ENCODE data around the gene ZNF35. TPM values are rescaled to one million over a fixed set of nuclear protein-coding genes. Genes with fewer than 3 reads are reported as not detected.

Gene ZNF35
- total RNA-seq, 1 donor from 2014 or later, result 14.5 TPM

- Mint-ChIP-seq H3K27me3 (ENCODE audit: low read depth, unreplicated experiment) (peaks cover 28% of the 10 kb centered on the region), H3K4me1 (ENCODE audit: low read depth, unreplicated experiment) (peaks cover 5% of the 10 kb centered on the region), H3K27ac (ENCODE audit: unreplicated experiment) (no peak overlapping the region), H3K36me3 (ENCODE audit: low read depth, unreplicated experiment) (peaks cover 25% of the 10 kb centered on the region), H3K9me3 (ENCODE audit: unreplicated experiment) (peaks cover 37% of the 10 kb centered on the region), H3K4me3 (ENCODE audit: unreplicated experiment) (no peak overlapping the region)
- FAIRE-seq, result no peak
- H3K27me3 ChIP-seq (ENCODE audit: insufficient read depth, low read length), result no peaks in the 10 kb centered on the region
- TF ChIP-seq EZH2 (IDR thresholded peaks at IDR 0.05; ENCODE audit: insufficient read depth, low read length), result no peak
- TF ChIP-seq, protein P1, sequence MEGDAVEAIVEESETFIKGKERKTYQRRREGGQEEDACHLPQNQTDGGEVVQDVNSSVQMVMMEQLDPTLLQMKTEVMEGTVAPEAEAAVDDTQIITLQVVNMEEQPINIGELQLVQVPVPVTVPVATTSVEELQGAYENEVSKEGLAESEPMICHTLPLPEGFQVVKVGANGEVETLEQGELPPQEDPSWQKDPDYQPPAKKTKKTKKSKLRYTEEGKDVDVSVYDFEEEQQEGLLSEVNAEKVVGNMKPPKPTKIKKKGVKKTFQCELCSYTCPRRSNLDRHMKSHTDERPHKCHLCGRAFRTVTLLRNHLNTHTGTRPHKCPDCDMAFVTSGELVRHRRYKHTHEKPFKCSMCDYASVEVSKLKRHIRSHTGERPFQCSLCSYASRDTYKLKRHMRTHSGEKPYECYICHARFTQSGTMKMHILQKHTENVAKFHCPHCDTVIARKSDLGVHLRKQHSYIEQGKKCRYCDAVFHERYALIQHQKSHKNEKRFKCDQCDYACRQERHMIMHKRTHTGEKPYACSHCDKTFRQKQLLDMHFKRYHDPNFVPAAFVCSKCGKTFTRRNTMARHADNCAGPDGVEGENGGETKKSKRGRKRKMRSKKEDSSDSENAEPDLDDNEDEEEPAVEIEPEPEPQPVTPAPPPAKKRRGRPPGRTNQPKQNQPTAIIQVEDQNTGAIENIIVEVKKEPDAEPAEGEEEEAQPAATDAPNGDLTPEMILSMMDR (IDR thresholded peaks at IDR 0.05; ENCODE audit: insufficient read depth, low read depth, low read length), result no peak
- H2AFZ ChIP-seq (ENCODE audit: low read depth, low read length), result no peak overlapping the region
- H3K4me2 ChIP-seq (ENCODE audit: low read length), result no peak overlapping the region
- H3K4me3 ChIP-seq (ENCODE audit: insufficient read depth, low read depth, low read length), result no peak overlapping the region
- no peaks in the 10 kb centered on the region for H4K20me1 ChIP-seq (ENCODE audit: insufficient read depth, low read length)
- no peaks in the 10 kb centered on the region for H3K4me1 ChIP-seq (ENCODE audit: insufficient read depth, low read length)
- H3K9ac ChIP-seq (ENCODE audit: low read length), result no peak overlapping the region
- H3K79me2 ChIP-seq (ENCODE audit: insufficient read depth, low read length), result no peaks in the 10 kb centered on the region
- no peaks in the 10 kb centered on the region for H3K36me3 ChIP-seq (ENCODE audit: insufficient read depth, low read length)
- no peak overlapping the region for H3K27ac ChIP-seq (ENCODE audit: low read depth, low read length)
- no peak for DNase-seq (ENCODE audit: low read depth)
- H3K9me3 ChIP-seq (ENCODE audit: insufficient read depth, low read depth, low read length), result peaks cover 9% of the 10 kb centered on the region
These were observed 39.4 kb downstream of the ZNF35 start for GRCh38 chr3:44687898-44688297.

Other genes with a start within 250 kb of the ZNF35 start
- 20.9 and 21.3 TPM in 2 replicates for gene ZNF445, start 171.1 kb upstream of the ZNF35 start, total RNA-seq
- 4.8 and 5.7 TPM in 2 replicates for gene ZKSCAN7, start 93.5 kb upstream of the ZNF35 start, total RNA-seq
- gene ZNF660, start 63.8 kb upstream of the ZNF35 start, total RNA-seq, result 5.5 and 6.7 TPM in 2 replicates
- gene ZNF197, start 23.7 kb upstream of the ZNF35 start, total RNA-seq, result 20.4 and 23.6 TPM in 2 replicates
- gene ZNF502, start 63.9 kb downstream of the ZNF35 start, total RNA-seq, result 1.9 and 2.2 TPM in 2 replicates
- 1.2 and 2.2 TPM in 2 replicates for gene ZNF501, start 80.9 kb downstream of the ZNF35 start, total RNA-seq
- gene KIAA1143, start 112.9 kb downstream of the ZNF35 start, total RNA-seq, result 17.8 and 19.5 TPM in 2 replicates
- 0.82 and 1.5 TPM in 2 replicates for gene KIF15, start 113.1 kb downstream of the ZNF35 start, total RNA-seq
- 6.9 and 7.9 TPM in 2 replicates for gene TMEM42, start 213.2 kb downstream of the ZNF35 start, total RNA-seq
- 0.18 TPM in 1 of 2 replicates, not detected in the other for gene TGM4, start 225.9 kb downstream of the ZNF35 start, total RNA-seq